ENCODE measurements around the gene ZEB1. TPM values are rescaled to one million over a fixed set of nuclear protein-coding genes. Genes with fewer than 3 reads are reported as not detected.

ZEB1 gene
- total and polyA plus RNA-seq, 2 of the 8 experiments (the other 6 are each of a cell fraction or from before 2014, with no cell fraction given) = 0.08 to 0.15 TPM

GRCh38 chr10:31383810-31384588 lies 65.0 kb downstream of the ZEB1 start:
- H2AFZ ChIP-seq (ENCODE audit: low read length) = no peak overlapping the region
- H3K79me2 ChIP-seq (ENCODE audit: control insufficient read depth in 1 of 2, insufficient read depth in 2 of 2, low read length in 2 of 2) = no peaks in the 10 kb centered on the region
- no peak overlapping the region for H2AK5ac ChIP-seq (ENCODE audit: low read depth, low read length)
- no peak overlapping the region for H3K18ac ChIP-seq (ENCODE audit: extremely low read depth, low read length)
- H3K27me3 ChIP-seq (replicated peaks in 1 of 4; ENCODE audit: control insufficient read depth in 3 of 4, extremely low read depth in 1 of 4, insufficient read depth in 3 of 4, low read length in 3 of 4) = no peaks in the 10 kb centered on the region
- H3K36me3 ChIP-seq (ENCODE audit: control insufficient read depth in 2 of 4, insufficient read depth in 4 of 4, low read length in 3 of 4) = no peaks in the 10 kb centered on the region
- no peak overlapping the region for H4K8ac ChIP-seq (ENCODE audit: extremely low read depth, insufficient read depth, low read length)
- no peak overlapping the region for H2BK20ac ChIP-seq (ENCODE audit: low read length)
- no peak overlapping the region for H2BK15ac ChIP-seq (ENCODE audit: low read length)
- H3K23ac ChIP-seq (ENCODE audit: insufficient read length) = no peak overlapping the region
- H3K23me2 ChIP-seq (ENCODE audit: low read depth, low read length) = no peaks in the 10 kb centered on the region
- H3K79me1 ChIP-seq (ENCODE audit: low read depth, low read length) = no peaks in the 10 kb centered on the region
- FAIRE-seq (no peak), DNase-seq (ENCODE audit: low read depth in 1 of 2, low spot score in 2 of 2) (no peak)
- no peak overlapping the region for H3K4ac ChIP-seq (replicated peaks; ENCODE audit: insufficient read length, low read depth, low read length)
- H3K9ac ChIP-seq (replicated peaks in 1 of 4; ENCODE audit: extremely low read depth in 1 of 4, low read depth in 3 of 4, low read length in 3 of 4) = no peak overlapping the region
- H4K20me1 ChIP-seq (replicated peaks in 1 of 2; ENCODE audit: control insufficient read depth in 1 of 2, insufficient read depth in 2 of 2, low read length in 2 of 2) = no peaks in the 10 kb centered on the region
- H3K56ac ChIP-seq (replicated peaks; ENCODE audit: insufficient read length, low read depth, low read length) = no peak overlapping the region
- no peak overlapping the region for H3K4me2 ChIP-seq (ENCODE audit: insufficient read depth in 1 of 2, low read depth in 2 of 2, low read length in 2 of 2)
- no peak overlapping the region for H3K4me3 ChIP-seq (ENCODE audit: extremely low read depth in 1 of 4, insufficient read depth in 2 of 4, low read depth in 3 of 4, low read length in 4 of 4)
- no peak overlapping the region for H2BK12ac ChIP-seq (ENCODE audit: low read depth, low read length)
- H3K4me1 ChIP-seq (replicated peaks in 1 of 4; ENCODE audit: control insufficient read depth in 3 of 4, insufficient read depth in 4 of 4, low read length in 3 of 4) = no peaks in the 10 kb centered on the region
- no peak overlapping the region for H3K27ac ChIP-seq (ENCODE audit: low read depth, low read length)
- no peak overlapping the region for H2BK5ac ChIP-seq (ENCODE audit: low read depth, low read length)
- H2BK120ac ChIP-seq (replicated peaks; ENCODE audit: low read depth, low read length) = no peak overlapping the region
- H4K5ac ChIP-seq (ENCODE audit: insufficient read length, low read depth, low read length) = no peak overlapping the region
- TF ChIP-seq POLR2AphosphoS5 (IDR thresholded peaks at IDR 0.05; ENCODE audit: low read depth, low read length) (no peak), CTBP2 (IDR thresholded peaks at IDR 0.05; ENCODE audit: borderline replicate concordance, insufficient read depth, insufficient read length, low read length) (no peak), BRCA1 (IDR thresholded peaks at IDR 0.05; ENCODE audit: low read depth, low read length) (no peak), JUND (IDR thresholded peaks at IDR 0.05; ENCODE audit: low read length) (no peak), RNF2 (IDR thresholded peaks at IDR 0.05; ENCODE audit: borderline replicate concordance, low read depth, low read length, missing control alignments, poor library complexity, severe bottlenecking) (no peak), CBX5 (IDR thresholded peaks at IDR 0.05; ENCODE audit: low read depth, low read length) (no peak), USF2 (IDR thresholded peaks at IDR 0.05; ENCODE audit: low read length) (no peak), RXRA (IDR thresholded peaks at IDR 0.05; ENCODE audit: insufficient read depth, low read depth, low read length) (no peak)
- H3K14ac ChIP-seq (ENCODE audit: insufficient read length) = no peak overlapping the region
- 88% methylated on average over 8 of the region's 8 CpGs; no CpG with 5 or more reads in 1 of the 2 experiments for WGBS, 2 experiments (ENCODE audit: extremely low coverage in 1 of 2, insufficient coverage in 1 of 2, insufficient read length in 1 of 2, insufficient replicate concordance in 2 of 2, low coverage in 1 of 2, low lambda C conversion rate in 2 of 2, missing lambda C conversion rate in 1 of 2)
- POLR2A ChIA-PET (ENCODE audit: partially characterized antibody) = interaction anchor here (0.5 kb wide), 1 partner anchor 449 kb away, joined by 3 read pairs; no protein-coding TSS in a partner anchor
- no peak overlapping the region for H4K91ac ChIP-seq (replicated peaks; ENCODE audit: insufficient read length, low read length)
- CTCF ChIA-PET (ENCODE audit: partially characterized antibody) = no interaction called here
- H3K9me3 ChIP-seq (ENCODE audit: insufficient read depth in 2 of 2, low read depth in 1 of 2, low read length in 1 of 2) = no peaks in the 10 kb centered on the region
